ENCODE results near the gene RGS5. TPM values are rescaled to one million over a fixed set of nuclear protein-coding genes. Genes with fewer than 3 reads are reported as not detected.

RGS5 gene
- total and polyA plus RNA-seq, 5 donors from 2014 or later, result 1.8 to 4.1 (median 2.4) TPM

GRCh38 chr1:163142152-163142551 is 60.6 kb downstream of the RGS5 start:
- no peaks in the 10 kb centered on the region for H3K4me1 Mint-ChIP-seq
- Histone ChIP-seq H3K9me3 (ENCODE audit: control insufficient read depth in 2 of 2, low read length in 2 of 2) (no peaks in the 10 kb centered on the region), H3K27me3 (ENCODE audit: control insufficient read depth, insufficient read depth, low read length) (no peaks in the 10 kb centered on the region), H3K27ac (ENCODE audit: insufficient read depth, low read length, poor library complexity, severe bottlenecking) (no peak overlapping the region), H3K4me1 (ENCODE audit: control insufficient read depth, insufficient read depth, low read length, poor library complexity, severe bottlenecking) (no peaks in the 10 kb centered on the region), H3K36me3 (ENCODE audit: control insufficient read depth, insufficient read depth, low read length) (no peaks in the 10 kb centered on the region), H3K4me3 (ENCODE audit: low read depth, low read length) (no peak overlapping the region)
- peaks cover 4% of the 10 kb centered on the region for H3K36me3 Mint-ChIP-seq
- H3K9me3 Mint-ChIP-seq, result no peaks in the 10 kb centered on the region
- ATAC-seq (ENCODE audit: low read depth in 2 of 2) (no peak), DNase-seq (no peak)
- no peak overlapping the region for H3K4me3 Mint-ChIP-seq
- no peak overlapping the region for H3K27ac Mint-ChIP-seq
- peaks cover 6% of the 10 kb centered on the region for H3K27me3 Mint-ChIP-seq

DNA sequence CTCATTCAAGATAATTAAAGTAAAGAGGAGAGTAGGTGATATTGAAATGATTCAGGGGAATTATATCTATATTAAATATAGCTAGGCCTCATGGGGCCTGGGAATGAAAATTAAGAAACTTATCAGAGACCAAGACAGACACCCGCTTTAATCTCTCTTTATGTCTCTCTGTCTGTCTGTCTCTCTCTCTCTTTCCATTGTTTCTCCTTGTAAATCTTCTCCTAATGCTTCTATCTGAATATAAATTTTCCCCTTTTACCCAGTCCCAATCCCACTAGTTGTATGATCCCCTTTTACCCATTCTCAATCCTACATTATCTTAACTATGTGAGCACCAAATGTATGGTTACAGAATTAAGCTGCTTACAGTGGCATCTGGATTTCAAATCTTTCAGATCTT is 61.2 kb downstream of the RGS5 start:
- peaks cover 6% of the 10 kb centered on the region for H3K27me3 Mint-ChIP-seq

DNA sequence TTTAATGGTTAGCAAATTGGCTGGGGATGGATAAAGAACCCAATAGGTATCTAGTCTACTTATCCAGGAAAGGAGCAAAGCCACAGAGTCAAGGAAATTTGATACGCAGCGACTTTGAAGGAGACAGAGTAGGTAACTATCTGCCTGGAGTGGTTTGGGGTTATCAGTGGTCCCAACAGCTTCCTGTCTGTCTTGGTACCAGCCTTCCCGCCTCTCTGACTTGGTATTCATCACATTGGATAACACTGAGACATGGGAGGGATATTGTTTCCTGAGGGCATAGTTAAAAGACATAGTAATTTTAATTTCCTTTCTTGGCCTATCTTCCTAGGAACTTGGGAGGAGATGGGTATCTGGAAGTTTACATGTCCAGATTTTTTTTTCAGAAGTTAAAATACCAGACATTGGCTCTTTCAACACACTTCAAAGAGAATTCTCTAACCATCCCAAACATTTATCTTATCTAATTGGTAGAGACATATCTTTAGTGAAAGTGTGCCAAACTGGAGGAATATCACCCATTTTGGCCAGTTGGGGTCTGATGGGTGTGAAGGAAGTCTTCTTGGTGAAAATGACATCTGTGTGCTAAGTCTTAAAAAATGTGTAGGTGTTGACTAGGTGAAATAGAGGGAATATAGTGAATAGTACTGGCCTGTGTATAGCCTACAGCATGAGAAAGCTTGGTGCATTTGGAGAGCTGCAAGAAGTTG is 65.0 kb downstream of the RGS5 start:
- Histone ChIP-seq H3K9me3 (ENCODE audit: control insufficient read depth in 2 of 2, low read length in 2 of 2) (no peaks in the 10 kb centered on the region), H3K4me3 (ENCODE audit: low read depth, low read length) (no peak overlapping the region), H3K4me1 (ENCODE audit: control insufficient read depth, insufficient read depth, low read length, poor library complexity, severe bottlenecking) (no peaks in the 10 kb centered on the region), H3K27ac (ENCODE audit: insufficient read depth, low read length, poor library complexity, severe bottlenecking) (no peak overlapping the region), H3K36me3 (ENCODE audit: control insufficient read depth, insufficient read depth, low read length) (no peaks in the 10 kb centered on the region), H3K27me3 (ENCODE audit: control insufficient read depth, insufficient read depth, low read length) (no peaks in the 10 kb centered on the region)
- Mint-ChIP-seq H3K36me3 (no peaks in the 10 kb centered on the region), H3K4me3 (no peak overlapping the region), H3K27me3 (peaks cover 6% of the 10 kb centered on the region), H3K4me1 (no peaks in the 10 kb centered on the region), H3K9me3 (peaks cover 0 to 2% (median 0%) of the 10 kb centered on the region in 7 donors), H3K27ac (no peak overlapping the region)
- ATAC-seq (ENCODE audit: low read depth in 2 of 2), result no peak
- DNase-seq, result no peak

More for the DNA sequence above, 61.2 kb downstream of the RGS5 start:
- Mint-ChIP-seq H3K36me3 (no peaks in the 10 kb centered on the region), H3K4me1 (no peaks in the 10 kb centered on the region), H3K9me3 (no peaks in the 10 kb centered on the region), H3K4me3 (no peak overlapping the region), H3K27ac (no peak overlapping the region)
- Histone ChIP-seq H3K4me3 (ENCODE audit: low read depth, low read length) (no peak overlapping the region), H3K4me1 (ENCODE audit: control insufficient read depth, insufficient read depth, low read length, poor library complexity, severe bottlenecking) (no peaks in the 10 kb centered on the region), H3K27me3 (ENCODE audit: control insufficient read depth, insufficient read depth, low read length) (no peaks in the 10 kb centered on the region), H3K27ac (ENCODE audit: insufficient read depth, low read length, poor library complexity, severe bottlenecking) (no peak overlapping the region), H3K9me3 (ENCODE audit: control insufficient read depth in 2 of 2, low read length in 2 of 2) (no peaks in the 10 kb centered on the region), H3K36me3 (ENCODE audit: control insufficient read depth, insufficient read depth, low read length) (no peaks in the 10 kb centered on the region)
- no peak for ATAC-seq (ENCODE audit: low read depth in 2 of 2)
- no peak for DNase-seq

DNA sequence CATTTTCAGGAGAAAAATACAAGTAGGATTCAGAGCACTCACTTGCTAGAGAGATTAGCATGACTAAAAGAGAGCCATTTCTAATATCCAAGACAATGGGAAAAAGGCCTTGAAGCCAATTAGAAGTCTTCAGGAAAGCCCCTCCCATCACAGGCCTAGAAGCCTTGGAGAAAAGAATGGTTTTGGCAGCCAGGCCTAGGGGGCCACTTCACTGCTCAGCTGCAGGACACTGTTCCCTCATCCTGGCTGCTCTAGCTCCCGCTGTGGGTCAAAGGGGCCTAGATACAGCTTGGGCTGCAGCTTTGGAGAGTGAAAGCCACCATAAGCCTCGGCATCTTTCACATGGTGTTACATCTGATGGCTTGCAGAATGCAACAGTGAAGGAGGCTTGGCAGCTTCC is 70.7 kb downstream of the RGS5 start:
- Mint-ChIP-seq H3K36me3 (no peaks in the 10 kb centered on the region), H3K4me3 (no peak overlapping the region), H3K9me3 (peaks cover 0 to 5% (median 0%) of the 10 kb centered on the region in 7 donors), H3K27ac (no peak overlapping the region), H3K27me3 (no peaks in the 10 kb centered on the region), H3K4me1 (no peaks in the 10 kb centered on the region)
- no peak overlapping the region for H3K27ac ChIP-seq (ENCODE audit: insufficient read depth, low read length, poor library complexity, severe bottlenecking)
- no peaks in the 10 kb centered on the region for H3K27me3 ChIP-seq (ENCODE audit: control insufficient read depth, insufficient read depth, low read length)
- DNase-seq (no peak), ATAC-seq (ENCODE audit: low read depth in 2 of 2) (no peak)
- H3K4me3 ChIP-seq (ENCODE audit: low read depth, low read length), result no peak overlapping the region
- no peaks in the 10 kb centered on the region for H3K36me3 ChIP-seq (ENCODE audit: control insufficient read depth, insufficient read depth, low read length)
- no peaks in the 10 kb centered on the region for H3K4me1 ChIP-seq (ENCODE audit: control insufficient read depth, insufficient read depth, low read length, poor library complexity, severe bottlenecking)
- H3K9me3 ChIP-seq (ENCODE audit: control insufficient read depth in 2 of 2, low read length in 2 of 2), result no peaks in the 10 kb centered on the region

- Histone ChIP-seq H3K27ac (ENCODE audit: insufficient read depth, low read length, poor library complexity, severe bottlenecking) (no peak overlapping the region), H3K4me1 (ENCODE audit: control insufficient read depth, insufficient read depth, low read length, poor library complexity, severe bottlenecking) (no peaks in the 10 kb centered on the region), H3K9me3 (ENCODE audit: control insufficient read depth in 2 of 2, low read length in 2 of 2) (no peaks in the 10 kb centered on the region), H3K36me3 (ENCODE audit: control insufficient read depth, insufficient read depth, low read length) (no peaks in the 10 kb centered on the region), H3K27me3 (ENCODE audit: control insufficient read depth, insufficient read depth, low read length) (no peaks in the 10 kb centered on the region), H3K4me3 (ENCODE audit: low read depth, low read length) (no peak overlapping the region)
- H3K27me3 Mint-ChIP-seq, result no peaks in the 10 kb centered on the region
- no peaks in the 10 kb centered on the region for H3K36me3 Mint-ChIP-seq
- no peaks in the 10 kb centered on the region for H3K4me1 Mint-ChIP-seq
- no peak for DNase-seq
- no peak for ATAC-seq (ENCODE audit: low read depth in 2 of 2)
- H3K27ac Mint-ChIP-seq, result no peak overlapping the region
- no peak overlapping the region for H3K4me3 Mint-ChIP-seq
- peaks cover 0 to 4% (median 0%) of the 10 kb centered on the region in 7 donors for H3K9me3 Mint-ChIP-seq
Measured at GRCh38 chr1:163130225-163130856, 72.4 kb downstream of the RGS5 start.

GRCh38 chr1:163128282-163128681 is 74.4 kb downstream of the RGS5 start:
- Mint-ChIP-seq H3K27ac (no peak overlapping the region), H3K4me1 (no peaks in the 10 kb centered on the region), H3K36me3 (no peaks in the 10 kb centered on the region), H3K9me3 (peaks cover 0 to 4% (median 0%) of the 10 kb centered on the region in 7 donors), H3K27me3 (peaks cover 9% of the 10 kb centered on the region), H3K4me3 (no peak overlapping the region)
- H3K27me3 ChIP-seq (ENCODE audit: control insufficient read depth, insufficient read depth, low read length), result no peaks in the 10 kb centered on the region
- DNase-seq (no peak), ATAC-seq (ENCODE audit: low read depth in 2 of 2) (no peak)
- H3K4me1 ChIP-seq (ENCODE audit: control insufficient read depth, insufficient read depth, low read length, poor library complexity, severe bottlenecking), result no peaks in the 10 kb centered on the region
- no peaks in the 10 kb centered on the region for H3K9me3 ChIP-seq (ENCODE audit: control insufficient read depth in 2 of 2, low read length in 2 of 2)
- H3K36me3 ChIP-seq (ENCODE audit: control insufficient read depth, insufficient read depth, low read length), result no peaks in the 10 kb centered on the region
- H3K4me3 ChIP-seq (ENCODE audit: low read depth, low read length), result no peak overlapping the region
- no peak overlapping the region for H3K27ac ChIP-seq (ENCODE audit: insufficient read depth, low read length, poor library complexity, severe bottlenecking)

GRCh38 chr1:163124812-163125211 is 77.9 kb downstream of the RGS5 start:
- H3K9me3 ChIP-seq (ENCODE audit: control insufficient read depth in 2 of 2, low read length in 2 of 2), result no peaks in the 10 kb centered on the region
- Mint-ChIP-seq H3K4me1 (no peaks in the 10 kb centered on the region), H3K36me3 (no peaks in the 10 kb centered on the region), H3K4me3 (no peak overlapping the region), H3K9me3 (peaks cover 0 to 4% (median 0%) of the 10 kb centered on the region in 7 donors), H3K27ac (no peak overlapping the region), H3K27me3 (peaks cover 9% of the 10 kb centered on the region)
- DNase-seq (no peak), ATAC-seq (ENCODE audit: low read depth in 2 of 2) (no peak)
- H3K27me3 ChIP-seq (ENCODE audit: control insufficient read depth, insufficient read depth, low read length), result no peaks in the 10 kb centered on the region
- H3K36me3 ChIP-seq (ENCODE audit: control insufficient read depth, insufficient read depth, low read length), result no peaks in the 10 kb centered on the region
- no peak overlapping the region for H3K4me3 ChIP-seq (ENCODE audit: low read depth, low read length)
- no peak overlapping the region for H3K27ac ChIP-seq (ENCODE audit: insufficient read depth, low read length, poor library complexity, severe bottlenecking)
- H3K4me1 ChIP-seq (ENCODE audit: control insufficient read depth, insufficient read depth, low read length, poor library complexity, severe bottlenecking), result no peaks in the 10 kb centered on the region

- H3K4me1 ChIP-seq (ENCODE audit: control insufficient read depth, insufficient read depth, low read length, poor library complexity, severe bottlenecking), result no peaks in the 10 kb centered on the region
- H3K36me3 Mint-ChIP-seq, result no peaks in the 10 kb centered on the region
- no peak overlapping the region for H3K4me3 Mint-ChIP-seq
- H3K36me3 ChIP-seq (ENCODE audit: control insufficient read depth, insufficient read depth, low read length), result no peaks in the 10 kb centered on the region
- no peaks in the 10 kb centered on the region for H3K4me1 Mint-ChIP-seq
- H3K27me3 ChIP-seq (ENCODE audit: control insufficient read depth, insufficient read depth, low read length), result no peaks in the 10 kb centered on the region
- H3K4me3 ChIP-seq (ENCODE audit: low read depth, low read length), result no peak overlapping the region
- H3K27me3 Mint-ChIP-seq, result peaks cover 9% of the 10 kb centered on the region
- peaks cover 0 to 1% (median 0%) of the 10 kb centered on the region in 7 donors for H3K9me3 Mint-ChIP-seq
- no peak overlapping the region for H3K27ac Mint-ChIP-seq
- no peak overlapping the region for H3K27ac ChIP-seq (ENCODE audit: insufficient read depth, low read length, poor library complexity, severe bottlenecking)
- H3K9me3 ChIP-seq (ENCODE audit: control insufficient read depth in 2 of 2, low read length in 2 of 2), result no peaks in the 10 kb centered on the region
- DNase-seq (no peak), ATAC-seq (ENCODE audit: low read depth in 2 of 2) (no peak)
Measured at GRCh38 chr1:163120372-163120771, 82.3 kb downstream of the RGS5 start.
